GM19240 (cell line): ENCODE results near the gene MVB12B.
"Not testable (repeated sequence)": the region's sequence is repeated elsewhere in the genome, so short reads cannot be mapped to it uniquely, and the experiment has no call there.

Source experiments
- DNase-seq: peaks from one replicate; pipeline ENCODE4 v3.0.0; 2011; ENCODE audit warnings: low spot score; ENCODE audit not compliant: insufficient read length

Gene MVB12B

GRCh38 chr9:126470241-126470993 lies 143.8 kb downstream of the MVB12B start:
- DNase-seq = no peak

- DNase-seq = peak; percentile 46
Observed at GRCh38 chr9:126471084-126471624, 144.5 kb downstream of the MVB12B start.

- DNase-seq = no peak
Observed at GRCh38 chr9:126472198-126472947, 145.7 kb downstream of the MVB12B start.

- no peak for DNase-seq
Observed at GRCh38 chr9:126472948-126473298, 146.3 kb downstream of the MVB12B start.

- DNase-seq = no peak
Observed at GRCh38 chr9:126474206-126474765, 147.7 kb downstream of the MVB12B start.

- no peak for DNase-seq
Observed at GRCh38 chr9:126474786-126475485, 148.3 kb downstream of the MVB12B start.

GRCh38 chr9:126475933-126476555 lies 149.4 kb downstream of the MVB12B start:
- no peak for DNase-seq

- not testable (repeated sequence) for DNase-seq
Observed at GRCh38 chr9:126477432-126477831, 150.8 kb downstream of the MVB12B start.

- DNase-seq = no peak
Observed at GRCh38 chr9:126478216-126478981, 151.8 kb downstream of the MVB12B start.

- DNase-seq = no peak
Observed at GRCh38 chr9:126479515-126479914, 152.9 kb downstream of the MVB12B start.

- no peak for DNase-seq
Observed at GRCh38 chr9:126480813-126481212, 154.2 kb downstream of the MVB12B start.

GRCh38 chr9:126481862-126482261 lies 155.2 kb downstream of the MVB12B start:
- DNase-seq = no peak

GRCh38 chr9:126482361-126483044 lies 155.9 kb downstream of the MVB12B start:
- no peak for DNase-seq

GRCh38 chr9:126483468-126484073 lies 156.9 kb downstream of the MVB12B start:
- DNase-seq = no peak

GRCh38 chr9:126485662-126486061 lies 159.0 kb downstream of the MVB12B start:
- no peak for DNase-seq

GRCh38 chr9:126486276-126486675 lies 159.6 kb downstream of the MVB12B start:
- no peak for DNase-seq

- DNase-seq = no peak
Observed at GRCh38 chr9:126487856-126488255, 161.2 kb downstream of the MVB12B start.

- DNase-seq = no peak
Observed at GRCh38 chr9:126488310-126488709, 161.7 kb downstream of the MVB12B start.

GRCh38 chr9:126488881-126489404 lies 162.3 kb downstream of the MVB12B start:
- DNase-seq = no peak
